Caco-2 (cell line): ENCODE measurements around the gene RAB21. TPM values are rescaled to one million over a fixed set of nuclear protein-coding genes. Genes with fewer than 3 reads are reported as not detected.

Experiments
- BruUV-seq: library from RNA; stranded (reverse); fragments of 400-500 nt; replicated peaks from 2 replicates; lab custom pipeline; 2021; lab: Mats Ljungman, UMichigan
- CTCF ChIA-PET: fragments of 300-600 bp; sonication (Branson Sonifier 250); formaldehyde crosslinking; loops from one replicate; lab custom pipeline; 2022; ENCODE audit warnings: antibody characterized with exemption; lab: Charles Lee
- POLR2A ChIA-PET: fragments of 300-600 bp; sonication (Branson Sonifier 250); formaldehyde crosslinking; loops from one replicate; lab custom pipeline; 2022; ENCODE audit warnings: antibody characterized with exemption; lab: Charles Lee
- DNase-seq, 2 experiments: peaks; one replicate each; pipeline versions ENCODE4 v3.0.0 to v3.0.0-alpha.2; 2020 to 2022
- H3K27me3 ChIP-seq: replicated peaks from 2 replicates; pipeline ENCODE4 v1.6.0; 2011; ENCODE audit warnings: low read length; ENCODE audit not compliant: control insufficient read depth, insufficient read depth
- H3K36me3 ChIP-seq: 2 replicates; pipeline ENCODE4 v1.5.1; 2011; ENCODE audit warnings: low read length; ENCODE audit not compliant: control insufficient read depth, insufficient read depth
- H3K4me1 ChIP-seq: fragments of 250-450 bp; sonication (Bioruptor Pico); 2 replicates; pipeline ENCODE4 v1.5.1; 2020; ENCODE audit warnings: mild to moderate bottlenecking
- H3K4me3 ChIP-seq: 2 replicates; pipeline ENCODE4 v1.5.1; 2011; ENCODE audit warnings: low read depth, mild to moderate bottlenecking, control low read depth, low read length
- H3K9me3 ChIP-seq: fragments of 250-450 bp; sonication (Bioruptor Pico); 2 replicates; pipeline ENCODE4 v1.5.1; 2020; ENCODE audit warnings: mild to moderate bottlenecking, moderate library complexity
- H3K27ac Mint-ChIP-seq: one replicate; pipeline ENCODE4 v1.8.0; 2022; ENCODE audit warnings: mixed read lengths; ENCODE audit not compliant: unreplicated experiment
- H3K27me3 Mint-ChIP-seq: one replicate; pipeline ENCODE4 v1.8.0; 2022; ENCODE audit warnings: mixed read lengths; ENCODE audit not compliant: insufficient read depth, unreplicated experiment
- H3K36me3 Mint-ChIP-seq: one replicate; pipeline ENCODE4 v1.8.0; 2022; ENCODE audit warnings: mild to moderate bottlenecking, mixed read lengths; ENCODE audit not compliant: insufficient read depth, unreplicated experiment
- H3K4me1 Mint-ChIP-seq: one replicate; pipeline ENCODE4 v1.8.0; 2022; ENCODE audit warnings: low read depth, mixed read lengths; ENCODE audit not compliant: unreplicated experiment
- H3K4me3 Mint-ChIP-seq: one replicate; pipeline ENCODE4 v1.8.0; 2022; ENCODE audit warnings: mild to moderate bottlenecking, moderate library complexity, mixed read lengths; ENCODE audit not compliant: unreplicated experiment
- H3K9me3 Mint-ChIP-seq: one replicate; pipeline ENCODE4 v1.8.0; 2022; ENCODE audit warnings: mixed read lengths; ENCODE audit not compliant: unreplicated experiment
- intact Hi-C: fragments of 100-400 bp; cut with micrococcal nuclease; formaldehyde crosslinking; loops from one replicate; pipeline ENCODE4 v1.10.0; 2022; ENCODE audit not compliant: unreplicated experiment
- total RNA-seq: library from RNA; stranded (reverse); gene quantifications from 2 replicates; pipeline ENCODE4 v1.2.3, GENCODE V29; 2022
- TF ChIP-seq, protein P1 (sequence below), 2 experiments: fragments of 200-600 bp in 1 of 2; IDR thresholded peaks; 1 replicate in 1 of 2; 2 replicates in 1 of 2; pipeline versions ENCODE4 v1.5.1 to v1.8.0; 2011 to 2022; ENCODE audit warnings: antibody characterized with exemption in 1 of 2, control low read depth in 1 of 2, inconsistent platforms in 1 of 2, low read depth in 1 of 2, low read length in 1 of 2, mild to moderate bottlenecking in 1 of 2, moderate library complexity in 1 of 2; ENCODE audit not compliant: insufficient read depth in 1 of 2, severe bottlenecking in 1 of 2, unreplicated experiment in 1 of 2

The RAB21 gene
- total RNA-seq, 1 experiment from 2014 or later = 72.0 TPM

DNA sequence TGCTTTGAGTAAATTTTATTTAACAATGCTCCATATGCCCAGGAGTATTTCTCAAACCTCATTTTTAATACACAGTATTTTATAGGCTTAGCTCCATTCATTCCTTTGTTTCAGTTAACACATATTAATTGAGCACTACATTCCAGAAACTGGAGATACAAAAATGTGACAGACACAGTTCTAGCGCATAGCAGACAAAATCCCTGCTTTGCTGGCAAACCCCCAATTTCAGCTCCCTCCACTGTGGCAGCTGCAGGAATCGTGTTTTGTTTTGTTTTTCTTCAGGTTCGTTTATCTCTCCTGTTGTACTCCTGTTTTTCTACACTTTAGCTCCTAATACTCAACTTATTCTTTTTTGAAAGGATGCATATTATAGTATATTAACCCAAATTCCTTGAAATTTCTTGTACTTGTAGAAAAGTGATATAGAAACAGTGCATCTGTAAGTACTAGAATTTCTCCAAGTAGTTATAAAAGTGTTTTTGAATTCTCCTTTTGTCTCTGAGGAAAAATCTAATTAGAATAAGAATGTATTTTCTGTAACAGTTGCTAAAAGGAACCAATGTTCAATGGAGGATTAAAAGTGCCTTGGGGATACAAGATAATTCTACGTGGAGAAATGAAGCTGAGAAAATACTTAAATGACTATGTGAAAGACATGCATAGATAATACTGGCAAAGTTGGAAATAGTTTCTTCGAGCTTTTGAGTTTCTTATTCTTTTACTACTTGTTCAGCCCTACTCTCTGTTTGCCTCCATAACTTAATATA, 6.4 kb upstream of the RAB21 start:
- intact Hi-C loops = no loop called here
- H3K4me1 Mint-ChIP-seq = peaks cover 6% of the 10 kb centered on the region
- 0 out of 2 replicates have a peak, but pooled peaks cover 2% of the 10 kb centered on the region for H3K9me3 ChIP-seq
- H3K27me3 Mint-ChIP-seq = peaks cover 10% of the 10 kb centered on the region
- POLR2A ChIA-PET = no interaction called here
- no peak overlapping the region for H3K27ac Mint-ChIP-seq
- H3K4me1 ChIP-seq = 0 out of 2 replicates have a peak, but pooled peaks cover 5% of the 10 kb centered on the region
- CTCF ChIA-PET = interaction anchor here (1.0 to 2.6 kb wide), 4 partner anchors 16 to 136 kb away, joined by 3 to 49 read pairs (median 24); partner anchors contain the start of gene TMEM19
- H3K36me3 ChIP-seq = no peaks in the 10 kb centered on the region
- H3K36me3 Mint-ChIP-seq = no peaks in the 10 kb centered on the region
- H3K4me3 Mint-ChIP-seq = no peak overlapping the region
- no peaks in the 10 kb centered on the region for H3K9me3 Mint-ChIP-seq
- DNase-seq = no peak
- BruUV-seq = no TSS peak
- no peaks in the 10 kb centered on the region for H3K27me3 ChIP-seq
- H3K4me3 ChIP-seq = no peak overlapping the region
- TF ChIP-seq, protein P1, sequence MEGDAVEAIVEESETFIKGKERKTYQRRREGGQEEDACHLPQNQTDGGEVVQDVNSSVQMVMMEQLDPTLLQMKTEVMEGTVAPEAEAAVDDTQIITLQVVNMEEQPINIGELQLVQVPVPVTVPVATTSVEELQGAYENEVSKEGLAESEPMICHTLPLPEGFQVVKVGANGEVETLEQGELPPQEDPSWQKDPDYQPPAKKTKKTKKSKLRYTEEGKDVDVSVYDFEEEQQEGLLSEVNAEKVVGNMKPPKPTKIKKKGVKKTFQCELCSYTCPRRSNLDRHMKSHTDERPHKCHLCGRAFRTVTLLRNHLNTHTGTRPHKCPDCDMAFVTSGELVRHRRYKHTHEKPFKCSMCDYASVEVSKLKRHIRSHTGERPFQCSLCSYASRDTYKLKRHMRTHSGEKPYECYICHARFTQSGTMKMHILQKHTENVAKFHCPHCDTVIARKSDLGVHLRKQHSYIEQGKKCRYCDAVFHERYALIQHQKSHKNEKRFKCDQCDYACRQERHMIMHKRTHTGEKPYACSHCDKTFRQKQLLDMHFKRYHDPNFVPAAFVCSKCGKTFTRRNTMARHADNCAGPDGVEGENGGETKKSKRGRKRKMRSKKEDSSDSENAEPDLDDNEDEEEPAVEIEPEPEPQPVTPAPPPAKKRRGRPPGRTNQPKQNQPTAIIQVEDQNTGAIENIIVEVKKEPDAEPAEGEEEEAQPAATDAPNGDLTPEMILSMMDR (IDR thresholded peaks at IDR 0.05; ENCODE audit: insufficient read depth in 1 of 2, low read depth in 1 of 2, low read length in 1 of 2, severe bottlenecking in 1 of 2, unreplicated experiment in 1 of 2) = no peak

DNA sequence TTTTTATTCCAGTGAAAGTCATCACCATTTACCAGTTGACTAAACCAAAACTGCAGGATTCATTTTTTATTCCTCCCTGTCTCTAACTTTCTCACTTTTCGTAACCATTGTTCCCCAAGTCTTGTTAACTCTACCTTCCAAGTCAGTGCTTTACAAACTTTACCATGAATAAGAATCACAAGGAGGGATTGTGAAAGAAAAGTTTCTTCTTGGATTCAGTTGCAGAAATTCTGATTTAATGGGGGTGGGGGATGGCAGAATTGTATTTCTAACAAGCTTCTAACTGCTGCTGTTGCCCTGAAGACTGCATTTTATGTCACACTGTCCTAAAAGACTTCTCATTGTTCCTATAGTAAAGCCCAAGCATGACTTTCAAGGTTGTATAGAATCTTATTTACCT, 5.0 kb upstream of the RAB21 start:
- H3K27me3 Mint-ChIP-seq = peaks cover 10% of the 10 kb centered on the region
- peaks cover 12% of the 10 kb centered on the region for H3K4me1 Mint-ChIP-seq
- intact Hi-C loops = no loop called here
- BruUV-seq = no TSS peak
- 0 out of 2 replicates have a peak, but pooled peaks cover 2% of the 10 kb centered on the region for H3K9me3 ChIP-seq
- H3K9me3 Mint-ChIP-seq = no peaks in the 10 kb centered on the region
- H3K36me3 Mint-ChIP-seq = peaks cover 7% of the 10 kb centered on the region
- no peak for DNase-seq
- H3K36me3 ChIP-seq = no peaks in the 10 kb centered on the region
- no peaks in the 10 kb centered on the region for H3K27me3 ChIP-seq
- ChIA-PET CTCF (no interaction called here), POLR2A (no interaction called here)
- H3K27ac Mint-ChIP-seq = no peak overlapping the region
- 0 out of 2 replicates have a peak, but pooled peaks cover 5% of the 10 kb centered on the region for H3K4me1 ChIP-seq
- H3K4me3 Mint-ChIP-seq = no peak overlapping the region
- no peak overlapping the region for H3K4me3 ChIP-seq
- TF ChIP-seq, protein P1 (IDR thresholded peaks at IDR 0.05; ENCODE audit: insufficient read depth in 1 of 2, low read depth in 1 of 2, low read length in 1 of 2, severe bottlenecking in 1 of 2, unreplicated experiment in 1 of 2) = no peak

DNA sequence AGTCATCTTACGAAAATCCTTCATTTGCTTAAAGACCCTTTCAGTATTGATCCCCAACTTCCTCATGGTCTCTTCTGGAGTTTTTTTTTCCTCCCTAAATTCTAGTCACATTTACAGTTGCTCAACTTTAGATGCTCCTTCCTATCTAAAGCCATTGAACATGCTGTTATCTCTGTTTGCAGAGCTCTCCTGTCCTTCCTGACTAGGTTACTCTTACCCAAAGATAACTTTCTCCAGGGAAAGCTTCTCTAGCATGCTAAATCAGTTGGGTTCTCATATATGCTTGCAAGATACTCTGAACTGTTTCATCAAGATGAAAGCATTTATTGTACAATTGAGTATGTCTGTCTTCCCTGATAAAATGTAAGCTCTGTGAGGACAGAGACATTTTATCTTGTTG, 1.8 kb upstream of the RAB21 start:
- POLR2A ChIA-PET = no interaction called here
- Mint-ChIP-seq H3K4me3 (no peak overlapping the region), H3K27me3 (peaks cover 10% of the 10 kb centered on the region), H3K27ac (no peak overlapping the region), H3K9me3 (no peaks in the 10 kb centered on the region), H3K36me3 (peaks cover 22% of the 10 kb centered on the region), H3K4me1 (peaks cover 12% of the 10 kb centered on the region)
- no TSS peak for BruUV-seq
- H3K9me3 ChIP-seq = 0 out of 2 replicates have a peak, but pooled peaks cover 2% of the 10 kb centered on the region
- DNase-seq = no peak
- no peaks in the 10 kb centered on the region for H3K27me3 ChIP-seq
- CTCF ChIA-PET = no interaction called here
- TF ChIP-seq, protein P1 (IDR thresholded peaks at IDR 0.05; ENCODE audit: insufficient read depth in 1 of 2, low read depth in 1 of 2, low read length in 1 of 2, severe bottlenecking in 1 of 2, unreplicated experiment in 1 of 2) = no peak
- intact Hi-C loops = no loop called here
- no peak overlapping the region for H3K4me3 ChIP-seq
- peaks cover 8% of the 10 kb centered on the region; the same call in 1 of the 2 replicates for H3K4me1 ChIP-seq
- no peaks in the 10 kb centered on the region for H3K36me3 ChIP-seq
